HepG2 (cell line): ENCODE measurements around the gene EFNA2. TPM values are rescaled to one million over a fixed set of nuclear protein-coding genes. Genes with fewer than 3 reads are reported as not detected.
A peak's percentile ranks its signal among the peaks of the same experiment; 100 is the strongest.

Source experiments
- ATRX ChIP-seq: sonication (generic); formaldehyde crosslinking; IDR thresholded peaks from 2 replicates; pipeline ENCODE4 v1.4.0; 2020; ENCODE audit warnings: missing genetic modification reagents, borderline replicate concordance
- CTCF ChIP-seq: sonication (generic); formaldehyde crosslinking; IDR thresholded peaks from 2 replicates; pipeline ENCODE4 v1.5.0; 2020; ENCODE audit warnings: mild to moderate bottlenecking, missing genetic modification reagents, moderate library complexity
- GLMP ChIP-seq: sonication (generic); formaldehyde crosslinking; IDR thresholded peaks from 2 replicates; pipeline ENCODE4 v1.9.0; 2021; ENCODE audit warnings: missing genetic modification reagents, mild to moderate bottlenecking, borderline replicate concordance
- KLF16 ChIP-seq, 2 experiments: sonication (generic) in 1 of 2; formaldehyde crosslinking in 1 of 2; IDR thresholded peaks; 2 replicates each; pipeline versions ENCODE4 v1.6.1 to v1.8.0; 2016 to 2023; ENCODE audit warnings: missing genetic modification reagents in 2 of 2, missing compliant biosample characterization in 1 of 2
- PRDM4 ChIP-seq: sonication (generic); formaldehyde crosslinking; IDR thresholded peaks from 2 replicates; pipeline ENCODE4 v1.9.0; 2021; ENCODE audit warnings: missing genetic modification reagents, borderline replicate concordance
- SOX6 ChIP-seq, 2 experiments: fragments of 450-650 bp in 1 of 2; sonication (generic) in 1 of 2; formaldehyde crosslinking in 1 of 2; IDR thresholded peaks; 2 replicates each; pipeline versions ENCODE4 v1.4.0 to v1.6.1; 2017 to 2020; ENCODE audit warnings: antibody characterized with exemption in 1 of 2, mild to moderate bottlenecking in 1 of 2, missing genetic modification reagents in 1 of 2
- TFDP2 ChIP-seq: sonication (generic); formaldehyde crosslinking; IDR thresholded peaks from 2 replicates; pipeline ENCODE4 v1.4.0; 2020; ENCODE audit warnings: missing genetic modification reagents
- ZFP90 ChIP-seq: sonication (generic); formaldehyde crosslinking; IDR thresholded peaks from 2 replicates; pipeline ENCODE4 v1.8.0; 2022; ENCODE audit warnings: missing genetic modification reagents, mild to moderate bottlenecking, inconsistent platforms, borderline replicate concordance
- ZNF205 ChIP-seq: IDR thresholded peaks from 2 replicates; pipeline ENCODE4 v1.6.1; 2018; ENCODE audit warnings: missing biosample characterization, missing genetic modification reagents
- ZNF276 ChIP-seq: sonication (generic); formaldehyde crosslinking; IDR thresholded peaks from 2 replicates; pipeline ENCODE4 v1.4.0; 2020; ENCODE audit warnings: mild to moderate bottlenecking, low read depth, missing genetic modification reagents
- ZNF280B ChIP-seq: sonication (generic); formaldehyde crosslinking; IDR thresholded peaks from 2 replicates; pipeline ENCODE4 v1.5.0; 2020; ENCODE audit warnings: missing genetic modification reagents, mild to moderate bottlenecking, borderline replicate concordance
- ZNF335 ChIP-seq: sonication (generic); formaldehyde crosslinking; IDR thresholded peaks from 2 replicates; pipeline ENCODE4 v1.4.0; 2020; ENCODE audit warnings: missing genetic modification reagents
- ZNF484 ChIP-seq: sonication (generic); formaldehyde crosslinking; IDR thresholded peaks from 2 replicates; pipeline ENCODE4 v1.5.1; 2020; ENCODE audit warnings: mild to moderate bottlenecking, low read depth, missing genetic modification reagents, borderline replicate concordance
- ZNF773 ChIP-seq: sonication (generic); formaldehyde crosslinking; IDR thresholded peaks from 2 replicates; pipeline ENCODE4 v1.4.0; 2020; ENCODE audit warnings: missing genetic modification reagents, borderline replicate concordance
- polyA plus RNA-seq, 8 experiments: library from polyadenylated mRNA; depleted of rRNA in 3 of 8; stranded (reverse) in 7 of 8; unstranded in 1 of 8; fragments of >200 nt; fragmentation: Illumina TruSeq in 4 of 8; extraction: Trizol in 4 of 8; gene quantifications; 2 replicates each; pipeline versions ENCODE4 v1.2.1 to v1.2.3, GENCODE V29; 2011 to 2016; ENCODE audit warnings: low read depth in 4 of 8, missing spikeins in 1 of 8, mixed read lengths in 1 of 8; ENCODE audit not compliant: insufficient read depth in 1 of 8
- total RNA-seq, 5 experiments: library from RNA; depleted of rRNA; stranded (reverse); fragments of >200 nt; fragmentation: Illumina TruSeq; extraction: Trizol; gene quantifications; 2 replicates each; pipeline ENCODE4 v1.2.3, GENCODE V29; 2016; ENCODE audit warnings: low read depth in 1 of 5

EFNA2 gene
- total and polyA plus RNA-seq, 2 of the 13 experiments (the other 11 are each of a cell fraction or from before 2014, with no cell fraction given) = 6.0 to 9.9 TPM

GRCh38 chr19:1248139-1248785, 37.4 kb upstream of the EFNA2 start, which contains the start of gene MIDN (continued):
- TF ChIP-seq TFDP2 = 0 out of 2 replicates have a peak, but pooled peaks have one; percentile 19
- TF ChIP-seq ZNF205 (CRISPR knock-in tag) = no peak; the same call in 1 of the 2 replicates
- no peak for TF ChIP-seq PRDM4 (CRISPR knock-in tag)
- no peak for TF ChIP-seq SOX6 (IDR thresholded peaks at IDR 0.05)
- TF ChIP-seq SOX6 (CRISPR knock-in tag; IDR thresholded peaks at IDR 0.05) = peak; percentile 61
- no peak for TF ChIP-seq GLMP (CRISPR knock-in tag)
- no peak for TF ChIP-seq ATRX (CRISPR knock-in tag)
- TF ChIP-seq CTCF (CRISPR knock-in tag) = peak; percentile 80
- no peak for TF ChIP-seq ZNF484 (CRISPR knock-in tag)
- no peak for TF ChIP-seq ZNF276 (CRISPR knock-in tag)
- TF ChIP-seq ZNF335 (CRISPR knock-in tag) = no peak
- 0 out of 2 replicates have a peak, but pooled peaks have one; percentile 3 for TF ChIP-seq ZNF280B
- TF ChIP-seq ZFP90 = peak; percentile 50; the same call in 1 of the 2 replicates
- 0 out of 2 replicates have a peak, but pooled peaks have one; percentile 31 for TF ChIP-seq ZNF773 (CRISPR knock-in tag)
- TF ChIP-seq KLF16 (CRISPR knock-in tag; IDR thresholded peaks at IDR 0.05) = peak in 1 of 2 experiments; percentile 58; a peak in 1 of 4 replicates
